ENCODE data around the gene TXNL4A. TPM values are rescaled to one million over a fixed set of nuclear protein-coding genes. Genes with fewer than 3 reads are reported as not detected.

Gene TXNL4A
- total RNA-seq, 4 donors from 2014 or later = 4.1 to 36.8 (median 31.0) TPM

DNA sequence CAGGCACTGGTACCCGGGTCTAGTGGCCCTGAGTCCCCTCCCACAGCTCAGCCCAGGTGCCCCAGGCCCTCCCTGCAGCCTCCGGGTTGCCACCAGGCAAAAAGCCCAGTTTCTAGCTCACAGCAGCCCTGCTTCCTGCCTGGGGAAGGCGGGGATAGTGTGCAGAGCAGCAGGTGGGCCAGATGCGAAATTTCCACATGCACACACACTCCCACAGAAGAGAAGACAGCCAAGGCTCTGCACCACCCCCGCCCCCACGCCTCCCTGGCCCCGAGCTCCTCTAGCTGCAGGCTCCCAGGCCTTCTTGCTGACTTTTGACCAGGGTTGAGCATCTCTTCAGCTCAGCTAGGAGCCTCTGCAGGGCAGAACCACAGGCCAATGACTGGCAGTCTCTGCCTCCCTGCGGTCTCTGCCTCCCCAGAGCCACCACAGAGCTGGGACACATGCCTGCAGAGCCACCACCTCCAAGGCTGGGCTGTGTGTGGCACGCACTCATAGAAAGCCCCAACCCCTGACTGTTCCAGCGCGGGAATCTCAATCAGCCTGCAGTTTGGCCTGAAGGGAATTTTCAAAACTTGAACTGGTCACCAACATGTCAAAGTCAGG lies 44.1 kb downstream of the TXNL4A start:
- TF ChIP-seq EP300 (IDR thresholded peaks at IDR 0.05; ENCODE audit: low read depth) = no peak
- TF ChIP-seq, protein P1, sequence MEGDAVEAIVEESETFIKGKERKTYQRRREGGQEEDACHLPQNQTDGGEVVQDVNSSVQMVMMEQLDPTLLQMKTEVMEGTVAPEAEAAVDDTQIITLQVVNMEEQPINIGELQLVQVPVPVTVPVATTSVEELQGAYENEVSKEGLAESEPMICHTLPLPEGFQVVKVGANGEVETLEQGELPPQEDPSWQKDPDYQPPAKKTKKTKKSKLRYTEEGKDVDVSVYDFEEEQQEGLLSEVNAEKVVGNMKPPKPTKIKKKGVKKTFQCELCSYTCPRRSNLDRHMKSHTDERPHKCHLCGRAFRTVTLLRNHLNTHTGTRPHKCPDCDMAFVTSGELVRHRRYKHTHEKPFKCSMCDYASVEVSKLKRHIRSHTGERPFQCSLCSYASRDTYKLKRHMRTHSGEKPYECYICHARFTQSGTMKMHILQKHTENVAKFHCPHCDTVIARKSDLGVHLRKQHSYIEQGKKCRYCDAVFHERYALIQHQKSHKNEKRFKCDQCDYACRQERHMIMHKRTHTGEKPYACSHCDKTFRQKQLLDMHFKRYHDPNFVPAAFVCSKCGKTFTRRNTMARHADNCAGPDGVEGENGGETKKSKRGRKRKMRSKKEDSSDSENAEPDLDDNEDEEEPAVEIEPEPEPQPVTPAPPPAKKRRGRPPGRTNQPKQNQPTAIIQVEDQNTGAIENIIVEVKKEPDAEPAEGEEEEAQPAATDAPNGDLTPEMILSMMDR (IDR thresholded peaks at IDR 0.05) = no peak
- TF ChIP-seq POLR2A (IDR thresholded peaks at IDR 0.05) = no peak
- no peak for TF ChIP-seq POLR2AphosphoS5 (IDR thresholded peaks at IDR 0.05)
- Histone ChIP-seq H3K4me1 (peaks cover 13 to 89% (median 59%) of the 10 kb centered on the region in 4 donors), H3K4me3 (no peak overlapping the region), H3K9me3 (no peaks in the 10 kb centered on the region), H3K27ac (peak overlapping the region; percentile 68 to 88 (median 76)), H3K27me3 (no peaks in the 10 kb centered on the region), H3K36me3 (peaks cover 0 to 13% (median 2%) of the 10 kb centered on the region in 4 donors)
- in situ Hi-C loops (cut with MboI; ENCODE audit: low pct_ligation_motif_present in 1 of 4, low pct_unique_long_range_greater_than_20kb in 1 of 4, low sequenced_read_pairs in 3 of 4) = no loop called here
- WGBS, 2 donors (ENCODE audit: low coverage in 1 of 2) = 57% methylated on average over 11 of the region's 11 CpGs; no CpG with 5 or more reads in 1 of the 2 donors
- intact Hi-C loops (cut with DNase I; ENCODE audit: low total_unique reads) = no loop called here
- DNase-seq = peak; percentile 38

DNA sequence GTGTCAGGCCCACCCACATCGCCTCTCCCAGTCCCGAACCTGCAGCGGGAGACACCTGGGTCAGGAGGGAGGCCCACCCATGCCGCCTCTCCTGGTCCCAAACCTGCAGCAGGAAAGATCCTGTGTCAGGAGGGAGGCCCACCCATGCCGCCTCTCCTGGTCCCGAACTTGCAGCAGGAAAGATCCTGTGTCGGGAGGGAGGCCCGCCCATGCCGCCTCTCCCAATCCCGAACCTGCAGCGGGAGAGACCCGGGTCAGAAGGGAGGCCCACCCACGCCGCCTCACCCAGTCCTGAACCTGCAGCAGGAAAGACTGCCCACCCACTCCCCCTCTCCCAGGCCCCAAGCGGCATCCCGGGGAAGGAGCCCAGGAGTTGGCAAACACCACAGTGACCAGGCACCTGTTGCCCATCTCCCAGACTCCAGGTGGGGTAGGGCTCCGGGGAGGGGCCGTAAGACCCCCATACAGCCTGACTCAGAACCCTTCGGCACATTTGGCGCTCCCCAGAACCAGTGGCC lies 44.7 kb downstream of the TXNL4A start:
- no peaks in the 10 kb centered on the region for H3K9me3 ChIP-seq
- H3K27me3 ChIP-seq = no peaks in the 10 kb centered on the region
- 58% methylated on average over 20 of the region's 20 CpGs; no CpG with 5 or more reads in 1 of the 2 donors for WGBS, 2 donors (ENCODE audit: low coverage in 1 of 2)
- peaks cover 7 to 89% (median 59%) of the 10 kb centered on the region in 4 donors for H3K4me1 ChIP-seq
- peak; percentile 17 for DNase-seq
- in situ Hi-C loops (cut with MboI; ENCODE audit: low pct_ligation_motif_present in 1 of 4, low pct_unique_long_range_greater_than_20kb in 1 of 4, low sequenced_read_pairs in 3 of 4) (no loop called here), intact Hi-C loops (cut with DNase I; ENCODE audit: low total_unique reads) (no loop called here)
- H3K36me3 ChIP-seq = peaks cover 0 to 13% (median 2%) of the 10 kb centered on the region in 4 donors
- TF ChIP-seq, protein P1 (IDR thresholded peaks at IDR 0.05) = no peak
- no peak for TF ChIP-seq POLR2A (IDR thresholded peaks at IDR 0.05)
- no peak for TF ChIP-seq EP300 (IDR thresholded peaks at IDR 0.05; ENCODE audit: low read depth)
- TF ChIP-seq POLR2AphosphoS5 (IDR thresholded peaks at IDR 0.05) = no peak
- peak overlapping the region; percentile 68 to 88 (median 76) for H3K27ac ChIP-seq
- no peak overlapping the region for H3K4me3 ChIP-seq

DNA sequence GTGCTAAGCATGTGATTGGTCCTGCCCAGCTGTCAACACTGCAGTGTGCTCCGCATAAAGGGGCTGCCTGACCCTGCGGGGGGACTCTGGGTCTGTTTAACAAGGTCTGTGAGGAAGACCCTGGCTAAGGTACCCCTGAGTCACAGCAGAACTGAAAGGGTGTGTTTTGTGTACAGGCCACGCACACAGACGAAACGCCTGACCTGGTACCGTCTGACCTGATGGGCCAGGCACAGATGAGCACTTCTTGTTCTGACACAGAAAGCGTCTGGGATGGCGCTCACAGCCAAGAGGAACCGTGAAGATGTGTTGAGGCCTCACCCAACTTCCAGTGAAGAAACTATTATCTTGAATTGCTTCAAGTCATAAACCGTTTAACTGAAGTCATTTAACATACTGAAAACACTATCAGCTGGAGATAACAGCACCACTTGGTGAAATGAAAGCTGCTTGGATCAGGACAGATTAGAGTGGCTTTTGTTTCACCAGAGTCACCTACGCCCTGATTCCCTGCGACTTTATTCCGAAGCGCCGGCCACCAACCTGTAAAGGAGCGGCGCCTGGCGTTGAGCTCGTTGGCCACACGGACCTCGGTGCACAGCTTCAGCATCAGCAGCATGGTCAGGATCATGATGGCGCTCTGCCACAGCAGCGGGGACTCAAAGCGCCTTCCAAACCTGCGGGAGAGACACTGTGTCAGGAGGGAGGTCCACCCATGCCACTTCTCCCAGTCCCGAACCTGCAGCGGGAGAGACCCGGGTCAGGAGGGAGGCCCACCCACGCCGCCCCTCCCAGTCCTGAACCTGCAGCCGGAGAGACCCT lies 45.4 kb downstream of the TXNL4A start:
- Histone ChIP-seq H3K9me3 (no peaks in the 10 kb centered on the region), H3K36me3 (peaks cover 0 to 13% (median 2%) of the 10 kb centered on the region in 4 donors), H3K4me3 (no peak overlapping the region), H3K4me1 (peaks cover 5 to 89% (median 59%) of the 10 kb centered on the region in 4 donors), H3K27ac (peak overlapping the region; percentile 68 to 88 (median 76)), H3K27me3 (no peaks in the 10 kb centered on the region)
- 65% methylated on average over 31 of the region's 31 CpGs; no CpG with 5 or more reads in 1 of the 2 donors for WGBS, 2 donors (ENCODE audit: low coverage in 1 of 2)
- no peak for TF ChIP-seq EP300 (IDR thresholded peaks at IDR 0.05; ENCODE audit: low read depth)
- TF ChIP-seq POLR2AphosphoS5 (IDR thresholded peaks at IDR 0.05) = peak in 1 of 3 donors; percentile 69
- TF ChIP-seq POLR2A (IDR thresholded peaks at IDR 0.05) = peak; percentile 39
- TF ChIP-seq, protein P1 (IDR thresholded peaks at IDR 0.05) = peak in 2 of 5 experiments; percentile 14 to 26
- in situ Hi-C loops (cut with MboI; ENCODE audit: low pct_ligation_motif_present in 1 of 4, low pct_unique_long_range_greater_than_20kb in 1 of 4, low sequenced_read_pairs in 3 of 4) (no loop called here), intact Hi-C loops (cut with DNase I; ENCODE audit: low total_unique reads) (no loop called here)
- peak; percentile 72 for DNase-seq

DNA sequence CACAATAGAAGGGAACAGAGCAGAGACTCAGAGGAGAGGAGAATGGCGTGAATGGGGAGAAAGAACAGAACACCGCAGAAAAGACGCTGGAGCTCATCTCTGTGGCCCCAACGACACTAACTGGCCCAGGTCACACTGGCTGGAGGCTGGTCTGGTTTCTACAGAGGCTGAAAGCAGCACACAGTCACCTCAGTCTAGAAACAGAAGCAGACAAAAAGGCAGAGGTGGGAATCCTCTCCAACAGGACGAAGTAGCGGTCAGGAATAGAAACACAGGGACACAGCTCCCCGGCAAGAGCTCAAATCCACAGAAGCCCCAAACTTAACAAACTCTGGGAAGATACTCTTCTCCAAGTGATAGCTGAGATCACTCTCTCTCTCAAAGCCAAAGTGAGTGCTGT lies 46.2 kb downstream of the TXNL4A start:
- Histone ChIP-seq H3K36me3 (peaks cover 0 to 13% (median 2%) of the 10 kb centered on the region in 4 donors), H3K4me3 (no peak overlapping the region), H3K27me3 (no peaks in the 10 kb centered on the region), H3K9me3 (no peaks in the 10 kb centered on the region), H3K4me1 (peaks cover 5 to 89% (median 55%) of the 10 kb centered on the region in 4 donors), H3K27ac (peak overlapping the region; percentile 68 to 88 (median 76))
- intact Hi-C loops (cut with DNase I; ENCODE audit: low total_unique reads) = no loop called here
- DNase-seq = peak; percentile 2
- WGBS, 2 donors (ENCODE audit: low coverage in 1 of 2) = 79 to 92% methylated on average over 3 to 7 of the region's 7 CpGs
- in situ Hi-C loops (cut with MboI; ENCODE audit: low pct_ligation_motif_present in 1 of 4, low pct_unique_long_range_greater_than_20kb in 1 of 4, low sequenced_read_pairs in 3 of 4) = no loop called here
- TF ChIP-seq POLR2A (IDR thresholded peaks at IDR 0.05) (no peak), EP300 (IDR thresholded peaks at IDR 0.05; ENCODE audit: low read depth) (no peak), POLR2AphosphoS5 (IDR thresholded peaks at IDR 0.05) (no peak)
- TF ChIP-seq, protein P1 (IDR thresholded peaks at IDR 0.05) = no peak
